Heart left ventricle (tissue), 16 donors: ENCODE measurements around the gene NIPA2. TPM values are rescaled to one million over a fixed set of nuclear protein-coding genes. Genes with fewer than 3 reads are reported as not detected.
A peak's percentile ranks its signal among the peaks of the same experiment; 100 is the strongest.

Source experiments
- ATAC-seq, 4 donors: fragments of 200-7000 bp; cut with Tn5 transposase; one replicate each; pipeline ENCODE4 v1.9.1; 2020 to 2022; ENCODE audit warnings: moderate library complexity in 4 of 4, mild to moderate bottlenecking in 3 of 4, moderate number of reproducible peaks in 1 of 4
- DNase-seq, 5 donors: peaks; one replicate each; pipeline ENCODE4 v3.0.0-alpha.2; 2020
- H3K27ac ChIP-seq, 12 donors: fragments of 200-600 bp; sonication (generic) in 4 of 12; one replicate each; pipeline versions ENCODE4 v1.5.0 to v1.8.0; 2016 to 2022; ENCODE audit warnings: mild to moderate bottlenecking in 2 of 12
- H3K27me3 ChIP-seq, 9 donors: fragments of 200-600 bp; sonication (generic) in 2 of 9; one replicate each; pipeline versions ENCODE4 v1.5.1 to v1.8.0; 2016 to 2022; ENCODE audit warnings: mild to moderate bottlenecking in 3 of 9
- H3K36me3 ChIP-seq, 9 donors: fragments of 200-600 bp; sonication (generic) in 2 of 9; one replicate each; pipeline versions ENCODE4 v1.5.0 to v1.8.0; 2018 to 2022; ENCODE audit warnings: mild to moderate bottlenecking in 2 of 9
- H3K4me1 ChIP-seq, 12 donors: fragments of 200-600 bp; sonication (generic) in 4 of 12; one replicate each; pipeline versions ENCODE4 v1.5.0 to v1.8.0; 2016 to 2022; ENCODE audit warnings: mild to moderate bottlenecking in 3 of 12
- H3K4me3 ChIP-seq, 12 donors: fragments of 200-600 bp; sonication (generic) in 4 of 12; one replicate each; pipeline versions ENCODE4 v1.5.0 to v1.8.0; 2017 to 2022; ENCODE audit warnings: mild to moderate bottlenecking in 9 of 12, moderate library complexity in 4 of 12
- H3K9me3 ChIP-seq, 12 donors: fragments of 200-600 bp; sonication (generic) in 4 of 12; one replicate each; pipeline versions ENCODE4 v1.5.0 to v1.8.0; 2016 to 2022; ENCODE audit warnings: mild to moderate bottlenecking in 1 of 12
- CTCF ChIP-seq, 12 donors: fragments of 200-600 bp; sonication (generic) in 4 of 12; IDR thresholded peaks; one replicate each; pipeline versions ENCODE4 v1.5.0 to v1.8.0; 2018 to 2022; ENCODE audit warnings: antibody characterized with exemption in 12 of 12, mild to moderate bottlenecking in 5 of 12
- POLR2A ChIP-seq, 2 donors: fragments of 450-650 bp; IDR thresholded peaks; one replicate each; pipeline ENCODE4 v1.6.1; 2017; ENCODE audit warnings: antibody characterized with exemption in 2 of 2, mild to moderate bottlenecking in 2 of 2, moderate library complexity in 2 of 2
- WGBS, 4 donors: extraction: QIAGEN DNeasy Blood & Tissue Kit in 2 of 4; methylation state at CpG; one replicate each; pipeline versions ENCODE4 v1.1.5 to v1.1.7; 2013 to 2018; 5-methylcytosine and 5-hydroxymethylcytosine counted together
- intact Hi-C, 10 donors: fragments of 100-400 bp; cut with DNase I; formaldehyde crosslinking; loops; one replicate each; pipeline versions ENCODE4 v1.11.1 to v1.14.2; 2022
- polyA plus RNA-seq, 2 donors: library from polyadenylated mRNA; stranded (reverse); fragments of 200-250 nt; gene quantifications; one replicate each; pipeline ENCODE4 v1.2.3, GENCODE V29; 2013
- total RNA-seq, 9 donors: library from RNA; depleted of rRNA in 2 of 9; stranded (reverse); fragments of >200 nt in 2 of 9; fragmentation: NEBNext Ultra II Directional in 3 of 9; extraction: Animal tissue kit (Norgen Biotek cat#: 25700) in 3 of 9; gene quantifications; one replicate each; pipeline versions ENCODE4 v1.1.0 to v1.2.4, GENCODE V29; 2016 to 2023
- donor health status: ischemic (EF 13 %, LVEDD 7.1; RV severe dilation, severe dysfunction).
- donor health status: healthy with polysubstance abuse.
- donor health status: DM: no; HTN: yes; CAD: no.
- donor health status: DM: no; HTN: no; CAD: no.
- donor health status: ischemic (EF 25% LVEDD 6.9; RV normal size, moderate dysfunction).
- donor health status: ischemic (EF 25% LVEDD 5.7; RV mildly dilated, moderate dysfunction).
- donor health status: healthy.
- donor health status: DM: yes; HTN: yes; CAD: no.
- donor health status: ischemic (EF 35%, LVEDD 5.7; RV mildly dilated, moderate dysfunction).
- donor health status: nonischemic (EF 11% LVEDD 7.7; RV severe dilation, severe dysfunction).
- donor health status: DM: yes; HTN: yes; CAD: no.
- donor health status: PGD.
- donor health status: ischemic (EF 29% LVEDD 5.4; RV normal size, mild dysfunction).
- donor health status: nonischemic (EF 23%, LVEDD 6.1; RV moderate dilation, normal function).

NIPA2 gene
- total and polyA plus RNA-seq, 11 donors: 5.3 to 47.0 (median 20.6) TPM

- TF ChIP-seq POLR2A (IDR thresholded peaks at IDR 0.05): no peak
- no peak for TF ChIP-seq CTCF (IDR thresholded peaks at IDR 0.05)
- H3K9me3 ChIP-seq: no peaks in the 10 kb centered on the region
- DNase-seq (no peak), ATAC-seq (no peak)
- no peaks in the 10 kb centered on the region for H3K27me3 ChIP-seq
- no peaks in the 10 kb centered on the region for H3K4me1 ChIP-seq
- 53 to 88% (median 68%) methylated on average over 1 of the region's 1 CpG for WGBS, 4 donors
- H3K27ac ChIP-seq: no peak overlapping the region
- peaks cover 0 to 62% (median 38%) of the 10 kb centered on the region in 9 donors for H3K36me3 ChIP-seq
- no peak overlapping the region for H3K4me3 ChIP-seq
- intact Hi-C loops: no loop called here
These were observed 11.3 kb upstream of the NIPA2 start for GRCh38 chr15:22827125-22827524.

GRCh38 chr15:22831473-22831872, 7.0 kb upstream of the NIPA2 start:
- Histone ChIP-seq H3K4me3 (no peak overlapping the region), H3K4me1 (no peaks in the 10 kb centered on the region), H3K9me3 (no peaks in the 10 kb centered on the region), H3K27me3 (no peaks in the 10 kb centered on the region), H3K36me3 (peaks cover 0 to 25% (median 11%) of the 10 kb centered on the region in 9 donors), H3K27ac (no peak overlapping the region)
- 58 to 78% (median 77%) methylated on average over 1 of the region's 1 CpG for WGBS, 4 donors
- intact Hi-C loops: loop anchor here in 4 of 10 donors (10.0 kb wide), 2 partner anchors 47 to 203 kb away; partner anchors contain the start of genes NIPA1 (in 3 of the 4) and TUBGCP5 (in 1 of the 4)
- no peak for ATAC-seq
- DNase-seq: no peak
- TF ChIP-seq POLR2A (IDR thresholded peaks at IDR 0.05): no peak
- no peak for TF ChIP-seq CTCF (IDR thresholded peaks at IDR 0.05)

- H3K9me3 ChIP-seq: no peaks in the 10 kb centered on the region
- DNase-seq (no peak), ATAC-seq (no peak)
- peak overlapping the region; percentile 60 to 92 (median 76) for H3K4me3 ChIP-seq
- peaks cover 3 to 31% (median 20%) of the 10 kb centered on the region in 12 donors for H3K4me1 ChIP-seq
- WGBS, 4 donors: 0 to 1% (median 1%) methylated on average over 16 of the region's 16 CpGs
- no peaks in the 10 kb centered on the region for H3K27me3 ChIP-seq
- H3K36me3 ChIP-seq: peaks cover 0 to 25% (median 5%) of the 10 kb centered on the region in 9 donors
- peak overlapping the region; percentile 82 to 97 (median 94) for H3K27ac ChIP-seq
- no peak for TF ChIP-seq POLR2A (IDR thresholded peaks at IDR 0.05)
- TF ChIP-seq CTCF (IDR thresholded peaks at IDR 0.05): no peak
- intact Hi-C loops: loop anchor here in 5 of 10 donors (5.0 to 10.0 kb wide), 4 partner anchors 47 to 196 kb away; partner anchors contain the start of genes NIPA1 (in 4 of the 5) and TUBGCP5 (in 1 of the 5)
These were observed 705 bp downstream of the NIPA2 start for GRCh38 chr15:22839046-22839695.

- Histone ChIP-seq H3K36me3 (peaks cover 0 to 76% (median 43%) of the 10 kb centered on the region in 9 donors), H3K4me3 (no peak overlapping the region), H3K4me1 (peaks cover 3 to 21% (median 17%) of the 10 kb centered on the region in 12 donors), H3K9me3 (no peaks in the 10 kb centered on the region), H3K27ac (no peak overlapping the region), H3K27me3 (no peaks in the 10 kb centered on the region)
- intact Hi-C loops: no loop called here
- TF ChIP-seq CTCF (IDR thresholded peaks at IDR 0.05): no peak
- ATAC-seq: no peak
- no peak for DNase-seq
- WGBS, 4 donors: 81 to 88% (median 85%) methylated on average over 19 of the region's 19 CpGs
These were observed 6.2 kb downstream of the NIPA2 start for GRCh38 chr15:22844421-22845288.
